ENCODE results near the gene TRNP1.
"Not testable (repeated sequence)": the region's sequence is repeated elsewhere in the genome, so short reads cannot be mapped to it uniquely, and the experiment has no call there.

Gene TRNP1

DNA sequence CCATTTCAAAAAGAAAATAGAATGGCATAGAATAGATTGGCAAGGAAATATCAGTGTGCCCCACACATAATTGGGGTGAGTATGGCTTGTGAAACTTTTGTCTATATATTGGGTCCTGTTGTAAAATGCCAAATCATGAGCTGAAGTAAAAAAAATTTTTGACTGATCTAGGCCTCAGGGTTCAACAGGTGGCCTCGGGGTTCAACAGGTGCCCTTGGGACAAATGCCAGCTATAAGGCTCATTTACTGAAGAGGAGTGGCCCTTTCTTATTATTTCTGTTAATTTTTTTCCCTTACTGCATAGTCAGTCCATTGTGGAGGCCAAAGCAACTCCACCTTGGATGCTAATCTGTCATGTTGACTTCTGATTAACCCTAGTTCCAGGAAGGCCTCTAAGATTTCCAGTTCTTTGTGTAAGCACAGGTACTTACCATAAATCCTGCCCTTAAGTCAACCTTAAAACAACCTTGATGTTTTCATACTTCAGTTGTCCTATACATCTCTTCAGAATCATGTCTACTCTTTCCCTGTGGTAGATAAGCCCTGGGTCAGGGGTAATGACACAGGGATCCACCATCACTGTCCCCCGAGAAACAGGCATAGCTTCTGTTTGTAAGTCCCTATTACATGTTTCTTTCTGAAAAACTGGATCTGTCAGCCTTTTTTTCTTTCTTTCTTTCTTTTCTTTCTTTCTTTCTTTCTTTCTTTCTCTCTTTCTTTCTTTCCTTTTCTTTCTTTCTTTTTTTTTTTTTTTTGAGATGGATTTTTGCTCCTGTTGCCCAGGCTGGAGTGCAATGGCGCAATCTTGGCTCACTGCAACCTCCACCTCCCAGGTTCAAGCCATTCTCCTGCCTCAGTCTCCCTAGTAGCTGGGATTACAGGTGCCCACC, 16.6 kb upstream of the TRNP1 start:
- no peak for DNase-seq

DNA sequence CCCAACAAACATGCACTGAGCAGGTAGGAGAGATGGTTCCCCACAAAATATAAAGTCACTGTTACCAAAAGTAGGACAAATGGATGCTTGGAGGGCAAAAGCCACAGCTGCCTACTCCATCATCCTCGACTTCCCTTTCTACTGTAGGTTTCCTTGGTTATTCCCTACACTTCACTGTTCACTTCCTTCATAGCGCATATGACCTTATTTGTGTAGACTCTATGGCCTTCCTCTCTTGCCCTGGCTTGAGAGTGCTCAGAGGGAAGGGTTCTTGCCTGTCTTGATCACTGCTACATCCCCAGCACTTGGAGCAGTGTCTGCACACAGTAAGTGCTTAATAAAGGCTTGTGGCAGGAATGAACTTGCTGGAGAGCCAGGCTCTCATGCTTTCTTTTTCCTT, 14.6 kb upstream of the TRNP1 start:
- no peak for DNase-seq

DNA sequence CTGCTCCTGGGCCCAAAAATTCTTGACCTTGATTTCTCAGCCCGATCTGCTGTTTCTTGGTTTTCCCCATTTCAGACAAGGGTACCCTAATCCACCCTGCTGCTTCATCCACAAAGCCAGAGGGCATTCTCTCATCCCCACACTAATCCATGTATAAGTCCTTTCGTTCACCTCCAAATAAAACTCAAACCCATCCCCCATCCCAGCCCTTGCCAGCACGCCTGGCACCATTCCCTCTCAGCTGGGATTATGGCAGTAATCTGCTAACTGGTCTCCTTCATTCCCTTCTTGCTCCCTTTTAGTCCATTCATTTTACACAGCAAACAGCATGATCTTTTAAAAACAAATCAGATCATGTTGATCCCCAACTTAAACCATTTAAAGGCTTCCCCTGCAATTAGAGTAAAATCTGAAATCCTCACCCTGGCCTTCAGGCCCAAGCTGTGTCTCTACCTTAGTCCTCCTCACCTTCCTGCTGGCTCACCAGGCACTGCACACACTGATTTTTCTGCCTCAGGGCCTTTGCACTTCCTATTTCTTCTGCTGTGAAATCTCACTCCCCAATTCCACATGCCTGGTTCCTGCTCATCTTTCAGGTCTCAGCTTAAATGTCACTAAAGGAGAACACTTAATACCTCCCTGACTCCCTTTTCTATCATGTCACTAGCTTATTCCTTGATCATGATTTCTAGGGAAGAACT, 12.2 kb upstream of the TRNP1 start:
- DNase-seq = no peak

DNA sequence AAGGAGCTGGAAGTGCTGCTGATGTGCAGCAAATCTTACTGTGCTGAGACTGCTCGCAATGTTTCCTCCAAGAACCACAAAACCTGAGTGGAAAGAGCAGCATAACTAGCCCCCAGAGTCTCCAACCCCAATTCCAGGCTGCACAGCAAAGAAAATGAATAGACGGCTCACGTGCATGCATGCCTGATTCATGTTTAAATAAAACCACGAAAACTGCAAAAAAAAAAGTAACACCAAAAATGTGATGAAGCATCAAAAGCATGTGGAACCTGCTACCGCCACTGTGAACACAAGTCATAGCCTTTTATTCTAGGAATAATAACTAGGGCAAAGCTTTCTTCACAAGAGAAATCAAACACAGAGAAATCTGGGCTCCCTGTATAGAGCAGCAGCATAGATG, 9.6 kb upstream of the TRNP1 start:
- no peak for DNase-seq

DNA sequence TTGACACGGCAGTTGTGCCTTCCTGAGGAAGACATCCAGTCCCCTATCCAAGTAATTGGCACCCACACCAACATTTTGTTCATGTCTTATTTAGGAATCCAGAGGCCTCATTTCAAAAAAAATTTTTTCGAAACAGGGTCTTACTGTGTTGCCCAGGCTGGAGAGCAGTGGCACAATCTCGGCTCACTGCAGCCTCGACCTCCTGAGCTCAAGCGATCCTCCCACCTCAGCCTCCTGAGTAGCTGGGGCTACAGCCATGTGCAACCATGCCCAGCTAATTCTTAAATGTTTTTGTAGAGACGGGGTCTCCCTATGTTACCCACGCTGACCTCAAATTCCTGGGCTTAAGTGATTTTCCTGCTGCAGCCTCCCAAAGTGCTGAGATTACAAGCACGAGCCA, 9.2 kb upstream of the TRNP1 start:
- DNase-seq = no peak

DNA sequence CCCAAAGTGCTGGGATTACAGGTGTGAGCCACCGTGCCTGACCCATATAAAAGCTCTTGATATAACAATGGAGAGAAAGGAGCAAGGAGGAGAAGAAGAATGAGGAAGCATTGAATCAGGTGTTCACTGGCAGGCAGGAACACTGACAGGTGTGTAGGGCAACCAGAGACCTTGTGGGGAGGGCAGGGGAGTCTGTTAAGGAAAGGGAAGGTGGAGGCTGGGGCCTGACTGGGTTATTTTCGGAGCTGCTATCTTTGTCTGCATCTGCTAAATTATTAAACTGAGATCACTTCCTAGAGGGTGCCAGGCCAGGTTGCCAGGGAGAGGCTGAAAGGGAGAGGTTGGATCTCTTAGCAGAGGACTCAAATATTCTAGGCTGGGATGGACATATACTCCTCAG, 6.8 kb upstream of the TRNP1 start:
- no peak for DNase-seq

DNA sequence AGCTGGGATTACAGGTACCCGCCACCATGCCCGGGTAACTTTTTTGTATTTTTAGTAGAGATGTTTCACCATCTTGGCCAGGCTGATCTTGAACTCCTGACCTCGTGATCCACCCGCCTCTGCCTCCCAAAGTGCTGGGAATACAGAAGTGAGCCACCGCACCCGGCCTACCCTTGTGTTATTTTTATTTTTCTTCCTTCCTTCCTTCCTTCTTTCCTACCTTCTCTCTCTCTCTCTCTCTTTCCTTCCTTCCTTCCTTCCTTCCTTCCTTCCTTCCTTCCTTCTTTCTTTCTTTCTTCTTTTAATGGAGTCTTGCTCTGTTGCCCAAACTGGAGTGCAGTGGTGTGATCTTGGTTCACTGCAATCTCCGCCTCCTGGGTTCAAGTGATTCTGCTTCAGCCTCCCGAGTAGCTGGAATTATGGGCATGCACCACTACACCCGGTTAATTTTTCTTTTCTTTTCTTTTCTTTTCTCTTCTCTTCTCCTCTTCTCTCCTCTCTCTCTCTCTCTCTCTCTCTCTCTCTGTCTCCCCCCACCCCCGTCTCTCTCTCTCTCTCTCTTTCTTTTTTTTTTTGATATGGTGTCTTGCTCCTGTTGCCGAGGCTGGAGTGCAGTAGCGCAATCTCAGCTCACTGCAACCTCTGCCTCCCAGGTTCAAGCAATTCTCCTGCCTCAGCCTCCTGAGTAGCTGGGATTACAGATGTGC, 3.9 kb upstream of the TRNP1 start:
- not testable (repeated sequence) for DNase-seq

DNA sequence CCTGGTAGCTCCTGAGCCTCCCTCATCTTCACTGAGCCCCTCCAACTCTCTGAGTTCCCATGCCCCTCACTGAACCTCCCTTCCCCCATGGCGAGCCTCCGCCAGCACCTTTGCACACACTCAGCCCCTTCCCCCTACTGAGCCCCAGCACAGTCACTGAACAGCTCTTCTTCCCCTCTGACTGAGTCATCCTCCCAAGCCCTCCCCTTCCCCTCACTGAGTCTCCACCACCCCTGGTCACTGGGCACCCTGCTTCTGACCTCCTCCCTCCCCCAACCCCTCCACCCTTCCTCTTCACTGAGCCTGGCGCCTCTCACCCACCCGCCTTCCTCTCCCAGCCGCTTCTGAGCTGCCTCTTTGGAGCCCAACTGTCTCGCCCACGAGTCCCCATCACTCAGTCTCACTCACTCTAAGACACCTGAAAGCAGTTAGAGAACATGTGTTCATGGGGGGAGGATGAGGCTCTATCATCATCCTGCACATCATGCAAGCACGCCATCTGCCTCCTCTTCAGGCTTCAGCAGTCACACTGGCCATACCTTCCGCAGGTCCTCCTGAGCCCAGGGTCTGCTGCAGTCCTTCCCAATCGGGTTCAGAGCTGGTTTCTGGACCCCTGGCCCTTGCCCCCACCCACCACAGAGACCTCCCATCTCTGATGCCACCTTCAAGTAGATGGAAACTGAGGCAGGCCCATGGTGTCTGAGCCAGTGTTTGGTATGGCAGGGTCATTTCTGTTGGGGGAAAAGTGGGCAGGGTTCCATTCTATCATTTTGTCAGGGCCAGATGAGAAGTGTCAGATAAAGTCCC, 2.0 kb upstream of the TRNP1 start:
- no peak for DNase-seq

DNA sequence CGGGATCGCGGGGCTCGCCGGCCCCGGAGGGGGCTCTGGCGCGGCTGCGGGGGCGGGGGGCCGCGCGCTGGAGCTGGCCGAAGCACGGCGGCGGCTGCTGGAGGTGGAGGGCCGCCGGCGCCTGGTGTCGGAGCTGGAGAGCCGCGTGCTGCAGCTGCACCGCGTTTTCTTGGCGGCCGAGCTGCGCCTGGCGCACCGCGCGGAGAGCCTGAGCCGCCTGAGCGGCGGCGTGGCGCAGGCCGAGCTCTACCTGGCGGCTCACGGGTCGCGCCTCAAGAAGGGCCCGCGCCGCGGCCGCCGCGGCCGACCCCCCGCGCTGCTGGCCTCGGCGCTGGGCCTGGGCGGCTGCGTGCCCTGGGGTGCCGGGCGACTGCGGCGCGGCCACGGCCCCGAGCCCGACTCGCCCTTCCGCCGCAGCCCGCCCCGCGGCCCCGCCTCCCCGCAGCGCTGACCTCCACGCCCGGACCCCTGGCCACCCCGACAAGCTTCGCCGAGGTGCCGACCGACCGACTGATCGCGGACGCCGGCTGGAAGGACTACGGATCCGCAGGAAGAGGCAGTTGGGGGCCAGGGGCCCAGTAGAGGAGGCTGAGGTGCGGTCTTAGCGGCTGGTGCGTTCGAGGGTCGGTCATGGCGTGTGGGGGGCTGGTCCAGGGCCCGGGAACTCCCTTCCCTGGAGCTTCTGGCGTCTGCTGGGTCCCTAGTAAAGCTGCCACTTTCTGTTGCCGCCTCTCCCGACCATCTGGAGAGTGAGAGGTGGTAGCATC, 711 bp downstream of the TRNP1 start:
- DNase-seq = no peak

DNA sequence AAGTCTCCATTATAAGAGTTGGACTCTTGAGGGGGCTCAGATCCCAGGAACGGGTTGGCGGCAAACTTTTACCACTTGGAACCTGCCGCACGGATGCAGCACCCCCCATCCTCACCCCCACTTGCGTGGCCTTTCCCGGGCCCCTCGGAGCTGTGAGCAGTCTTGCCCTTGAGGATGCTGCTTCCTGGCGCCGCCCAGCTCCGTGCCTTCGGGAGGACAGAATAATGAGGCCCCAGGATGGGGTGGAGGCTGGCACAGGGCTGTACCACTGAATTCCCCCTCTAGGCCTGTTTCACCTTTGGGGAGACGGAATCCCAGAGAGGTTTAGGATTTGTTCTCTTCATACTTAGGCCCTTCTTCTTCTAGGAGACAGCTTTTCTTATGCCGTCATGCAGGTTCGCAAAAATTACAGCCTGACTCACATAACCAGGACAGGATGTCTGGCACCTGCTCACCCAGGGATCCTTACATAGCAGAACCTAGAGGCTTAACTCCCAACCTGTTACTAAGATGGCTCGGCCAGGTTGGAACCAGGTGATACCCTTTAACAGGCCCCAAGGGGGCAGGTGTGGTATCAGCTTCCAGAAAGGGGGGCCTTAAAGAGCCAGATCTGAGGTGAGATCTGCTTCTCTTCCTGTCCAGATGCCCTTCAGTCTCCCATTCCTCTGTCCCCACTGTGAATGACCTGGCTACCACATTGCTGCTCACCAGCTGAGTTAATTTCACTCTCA, 1.5 kb downstream of the TRNP1 start:
- DNase-seq = no peak

DNA sequence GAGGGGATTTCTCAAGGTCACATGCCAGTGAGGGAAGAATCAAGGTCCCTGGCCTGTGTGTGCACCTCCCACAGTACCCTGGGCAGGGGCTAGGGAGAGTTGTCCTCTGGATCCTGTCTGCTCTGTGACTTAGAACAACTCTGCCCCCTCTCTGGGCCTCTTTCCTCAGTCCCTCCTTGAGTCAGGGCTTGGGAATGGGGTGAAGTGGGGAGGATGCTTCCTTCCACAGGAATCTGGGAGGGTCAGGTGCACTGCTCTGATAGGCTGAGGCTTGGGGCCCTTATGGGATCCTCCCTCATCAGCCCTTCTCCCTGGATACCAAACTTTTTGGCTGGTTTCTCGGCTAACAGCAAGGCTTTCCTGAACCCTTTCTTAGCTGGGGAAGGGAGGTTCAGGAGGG, 2.5 kb downstream of the TRNP1 start:
- DNase-seq = no peak

DNA sequence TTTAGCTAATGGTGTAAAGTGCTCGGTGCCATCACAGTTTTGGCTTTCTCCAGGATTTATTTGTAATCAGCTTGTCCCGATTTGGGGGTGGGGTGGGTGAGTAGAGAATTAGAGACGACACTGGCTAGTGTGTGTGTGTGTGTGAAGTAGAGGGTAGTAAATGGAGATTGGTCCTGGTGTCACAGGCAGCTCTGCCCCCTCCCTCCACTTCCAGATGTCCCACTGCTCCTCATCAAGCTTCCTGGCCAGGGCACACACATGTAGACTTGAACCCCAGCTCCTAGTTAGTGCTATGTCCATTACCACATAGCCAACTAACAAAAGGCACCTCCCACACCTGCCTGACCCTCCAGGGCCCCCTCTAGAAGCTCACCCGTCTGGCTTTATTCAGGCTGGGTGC, 3.2 kb downstream of the TRNP1 start:
- no peak for DNase-seq

DNA sequence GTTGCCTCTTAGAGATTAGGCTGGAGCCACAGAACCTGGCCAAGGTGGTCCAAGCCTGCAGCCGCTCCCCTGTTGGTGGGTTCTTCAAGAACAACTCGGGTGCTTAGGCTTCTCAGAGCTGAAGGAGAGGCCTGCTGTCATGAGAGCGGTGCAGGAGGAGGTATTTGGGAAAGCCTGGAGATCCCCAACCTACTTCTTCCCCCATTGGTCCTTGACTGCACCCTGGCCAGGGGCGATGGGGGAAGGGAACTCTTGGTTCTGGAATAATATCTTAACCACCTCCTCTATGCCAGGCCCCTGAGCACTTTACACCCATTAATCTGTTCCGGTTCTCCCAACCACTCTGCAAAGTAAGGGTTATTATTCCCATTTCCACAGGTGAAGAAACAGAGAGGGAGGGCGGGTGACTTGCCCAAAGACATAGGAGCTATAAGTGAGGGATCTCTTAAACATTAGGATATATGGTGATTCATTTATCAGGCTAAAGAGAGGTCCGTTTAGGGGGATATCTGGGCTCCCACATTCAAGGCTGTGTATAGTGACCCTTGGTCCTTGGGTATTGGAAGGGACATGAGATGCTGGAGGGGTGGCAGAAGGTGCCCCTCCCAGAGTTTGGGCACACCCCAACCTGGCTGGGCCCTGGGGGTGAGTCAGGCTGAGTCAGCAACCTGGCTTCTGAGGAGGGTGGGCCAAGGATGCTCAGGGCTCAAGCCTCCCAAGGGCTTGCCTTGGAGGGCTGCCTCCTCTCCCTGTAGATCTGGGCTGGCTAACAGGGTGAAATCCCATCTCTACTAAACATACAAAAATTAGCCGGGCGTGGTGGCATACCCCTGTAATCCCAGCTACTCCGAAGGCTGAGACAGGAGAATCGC, 5.2 kb downstream of the TRNP1 start:
- DNase-seq = no peak

DNA sequence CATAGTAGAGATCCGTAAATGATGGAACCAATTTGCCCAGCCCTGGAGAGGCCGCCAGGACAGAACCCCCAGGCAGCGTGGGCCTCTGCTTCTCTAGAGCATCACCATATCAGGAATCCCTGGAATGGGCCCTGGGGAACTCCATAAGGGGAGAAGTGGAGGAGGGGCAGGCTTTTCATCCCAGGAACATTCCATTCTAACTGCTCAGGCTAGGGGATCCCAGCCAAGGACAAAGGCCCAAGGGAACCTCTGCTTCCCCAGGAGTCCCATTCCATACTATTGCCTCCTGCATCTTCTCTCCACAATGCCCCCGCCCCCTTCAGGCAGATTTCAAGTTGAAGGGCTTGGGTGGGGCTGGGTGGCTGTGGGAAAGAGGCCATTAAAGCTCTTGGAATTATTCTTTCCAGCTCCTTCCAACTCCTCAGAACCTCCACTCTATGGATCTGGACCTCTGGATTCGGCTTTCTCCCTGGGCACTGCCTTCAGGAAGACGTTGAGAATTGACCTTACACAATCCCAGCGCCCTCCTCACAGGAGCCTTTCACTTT, 6.0 kb downstream of the TRNP1 start:
- no peak for DNase-seq

DNA sequence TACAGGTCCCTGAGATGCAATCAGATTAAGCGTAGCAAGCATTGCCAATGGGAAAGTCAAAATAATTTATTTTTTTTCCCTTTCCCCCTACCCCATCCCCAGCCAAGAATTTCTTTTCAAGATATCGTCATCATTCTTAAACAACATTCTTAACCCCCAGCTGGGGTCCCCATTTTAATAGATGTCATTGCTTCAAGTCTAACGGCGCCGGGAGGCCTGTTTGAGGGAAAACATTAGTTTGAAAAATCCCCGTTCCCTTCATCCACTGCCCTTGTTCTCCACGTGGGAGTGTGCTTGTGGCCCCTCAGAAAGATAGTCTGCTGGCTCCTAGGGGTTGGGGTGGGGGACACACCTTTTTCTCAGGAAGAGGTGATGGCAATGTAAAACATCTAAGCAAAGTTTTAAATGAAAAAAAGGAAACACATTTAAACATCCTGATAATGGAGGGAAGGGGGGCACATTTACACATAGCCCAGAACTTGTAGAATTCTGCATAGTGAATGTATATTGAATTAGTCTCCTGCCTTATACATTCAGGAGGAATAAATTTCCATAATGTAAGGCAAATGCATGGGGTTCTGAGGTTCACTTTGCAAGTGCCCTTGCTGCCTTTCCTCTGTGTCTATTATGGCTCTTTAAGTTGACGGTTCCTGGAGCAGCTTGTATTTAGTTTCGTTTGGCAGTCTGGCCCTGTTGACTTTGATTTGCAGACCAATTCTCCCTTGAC, 6.8 kb downstream of the TRNP1 start:
- DNase-seq = no peak

DNA sequence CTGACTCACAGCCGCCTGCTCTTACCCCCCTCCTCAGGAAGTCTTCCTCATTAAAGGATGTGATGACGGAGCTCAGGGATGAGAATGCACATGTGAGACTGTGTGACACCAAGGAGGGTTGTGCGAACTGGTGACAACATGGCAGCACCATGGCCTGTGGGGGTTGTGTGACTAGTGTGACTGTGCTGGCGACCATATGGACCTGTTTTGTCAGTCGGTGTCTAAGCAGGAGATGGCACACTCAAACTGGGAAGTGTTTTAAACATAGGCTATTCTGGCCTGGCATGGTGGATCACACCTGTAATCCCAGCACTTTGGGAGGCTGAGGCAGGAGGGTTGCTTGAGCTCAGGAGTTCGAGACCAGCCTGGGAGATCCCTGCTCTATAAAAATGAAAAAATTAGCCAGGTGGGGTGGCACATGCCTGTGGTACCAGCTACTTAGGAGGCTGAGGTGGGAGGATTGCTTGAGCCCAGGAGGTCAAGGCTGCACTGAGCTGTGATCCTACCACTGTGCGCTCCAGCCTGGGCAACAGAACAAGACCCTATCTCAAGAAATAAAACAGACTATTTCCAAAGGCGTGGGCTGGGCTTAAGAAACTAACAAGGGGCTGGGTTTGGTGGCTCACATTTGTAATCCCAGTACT, 7.4 kb downstream of the TRNP1 start:
- DNase-seq = no peak

DNA sequence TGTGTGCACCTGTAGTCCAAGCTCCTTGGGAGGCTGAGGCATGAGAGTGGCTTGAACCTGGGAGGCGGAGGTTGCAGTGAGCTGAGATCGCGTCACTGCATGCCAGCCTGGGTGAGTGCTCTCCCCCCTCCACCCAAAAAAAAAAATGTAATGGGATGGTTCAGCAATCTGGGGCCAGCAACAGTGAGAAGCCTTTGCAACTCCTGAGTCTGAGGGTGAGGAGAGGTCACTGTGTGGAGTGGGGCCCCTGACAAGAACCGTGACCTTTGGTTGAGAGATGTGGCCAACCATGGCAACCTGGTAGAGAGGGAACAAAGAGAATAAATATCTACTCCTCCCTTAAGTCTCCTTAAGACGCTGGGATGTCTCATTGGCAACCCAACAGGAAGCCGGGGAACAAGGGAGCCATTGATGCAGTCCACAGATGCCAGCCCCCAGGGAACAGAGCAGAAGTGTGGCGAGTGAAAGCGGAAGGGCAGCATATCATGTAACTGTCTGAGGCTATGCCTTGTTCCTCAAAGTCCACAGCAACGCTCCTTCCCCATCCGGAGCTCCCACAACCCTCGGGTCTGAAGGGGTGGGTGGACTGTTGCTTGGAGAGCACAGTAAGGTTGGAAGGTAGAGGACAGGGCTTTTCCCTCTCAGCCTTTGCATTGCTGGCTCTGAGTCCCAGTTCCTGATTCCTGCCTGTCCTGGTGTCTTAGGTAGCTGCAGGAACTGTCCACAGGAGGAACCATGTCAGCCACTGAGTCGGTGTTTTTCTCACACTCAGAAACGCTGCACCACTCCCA, 8.3 kb downstream of the TRNP1 start:
- DNase-seq = no peak
